ENCODE data around the gene SLC39A5.
A peak's percentile ranks its signal among the peaks of the same experiment; 100 is the strongest.

SLC39A5 gene

GRCh38 chr12:56219840-56220239 is 10.0 kb upstream of the SLC39A5 start:
- DNase-seq: no peak

GRCh38 chr12:56220611-56221231 is 9.1 kb upstream of the SLC39A5 start:
- no peak for DNase-seq

- no peak for DNase-seq
These were observed 8.6 kb upstream of the SLC39A5 start for GRCh38 chr12:56221232-56221756.

GRCh38 chr12:56221757-56222530 is 7.9 kb upstream of the SLC39A5 start, which contains the start of gene RNF41:
Gene RNF41, minus strand, starts transcription at chr12:56221922. Its CDS starts 7,875 bp downstream, at chr12:56214047.
- DNase-seq: peak; percentile 93

- no peak for DNase-seq
These were observed 7.3 kb upstream of the SLC39A5 start for GRCh38 chr12:56222531-56222895.

GRCh38 chr12:56223571-56224101 is 6.2 kb upstream of the SLC39A5 start:
- no peak for DNase-seq

- peak; percentile 97 for DNase-seq
These were observed 5.6 kb upstream of the SLC39A5 start, which contains the start of gene NABP2 for GRCh38 chr12:56224102-56224701. Gene NABP2, plus strand, starts transcription at chr12:56224342. Its CDS starts 515 bp downstream, at chr12:56224857.

GRCh38 chr12:56224954-56225353 is 4.9 kb upstream of the SLC39A5 start:
- no peak for DNase-seq

- DNase-seq: no peak
These were observed 769 bp upstream of the SLC39A5 start for GRCh38 chr12:56229082-56229481.

GRCh38 chr12:56230432-56231183 is 757 bp downstream of the SLC39A5 start:
- DNase-seq: no peak

- no peak for DNase-seq
These were observed 1.3 kb downstream of the SLC39A5 start for GRCh38 chr12:56231184-56231582.

- DNase-seq: no peak
These were observed 5.0 kb downstream of the SLC39A5 start for GRCh38 chr12:56234746-56235436.

GRCh38 chr12:56236091-56236490 is 6.2 kb downstream of the SLC39A5 start:
- DNase-seq: no peak

GRCh38 chr12:56236985-56237384 is 7.1 kb downstream of the SLC39A5 start:
- no peak for DNase-seq

- DNase-seq: no peak
These were observed 7.7 kb downstream of the SLC39A5 start for GRCh38 chr12:56237552-56237951.

- DNase-seq: no peak
These were observed 11.8 kb downstream of the SLC39A5 start for GRCh38 chr12:56241424-56242303.

GRCh38 chr12:56242986-56243385 is 13.1 kb downstream of the SLC39A5 start:
- DNase-seq: no peak

- DNase-seq: no peak
These were observed 13.9 kb downstream of the SLC39A5 start for GRCh38 chr12:56243731-56244181.

- no peak for DNase-seq
These were observed 14.6 kb downstream of the SLC39A5 start for GRCh38 chr12:56244494-56244893.

- no peak for DNase-seq
These were observed 18.1 kb downstream of the SLC39A5 start for GRCh38 chr12:56247923-56248322.

GRCh38 chr12:56248711-56249110 is 18.9 kb downstream of the SLC39A5 start:
- DNase-seq: no peak
